HG03097 (cell line): ENCODE measurements around the gene ZYX.
"Not testable (repeated sequence)": the region's sequence is repeated elsewhere in the genome, so short reads cannot be mapped to it uniquely, and the experiment has no call there.

ENCODE experiments used
- ATAC-seq: cut with Tn5 transposase; IDR thresholded peaks from one replicate; pipeline ENCODE4 v1.9.1; 2021; ENCODE audit not compliant: unreplicated experiment, low FRiP score

The ZYX gene

DNA sequence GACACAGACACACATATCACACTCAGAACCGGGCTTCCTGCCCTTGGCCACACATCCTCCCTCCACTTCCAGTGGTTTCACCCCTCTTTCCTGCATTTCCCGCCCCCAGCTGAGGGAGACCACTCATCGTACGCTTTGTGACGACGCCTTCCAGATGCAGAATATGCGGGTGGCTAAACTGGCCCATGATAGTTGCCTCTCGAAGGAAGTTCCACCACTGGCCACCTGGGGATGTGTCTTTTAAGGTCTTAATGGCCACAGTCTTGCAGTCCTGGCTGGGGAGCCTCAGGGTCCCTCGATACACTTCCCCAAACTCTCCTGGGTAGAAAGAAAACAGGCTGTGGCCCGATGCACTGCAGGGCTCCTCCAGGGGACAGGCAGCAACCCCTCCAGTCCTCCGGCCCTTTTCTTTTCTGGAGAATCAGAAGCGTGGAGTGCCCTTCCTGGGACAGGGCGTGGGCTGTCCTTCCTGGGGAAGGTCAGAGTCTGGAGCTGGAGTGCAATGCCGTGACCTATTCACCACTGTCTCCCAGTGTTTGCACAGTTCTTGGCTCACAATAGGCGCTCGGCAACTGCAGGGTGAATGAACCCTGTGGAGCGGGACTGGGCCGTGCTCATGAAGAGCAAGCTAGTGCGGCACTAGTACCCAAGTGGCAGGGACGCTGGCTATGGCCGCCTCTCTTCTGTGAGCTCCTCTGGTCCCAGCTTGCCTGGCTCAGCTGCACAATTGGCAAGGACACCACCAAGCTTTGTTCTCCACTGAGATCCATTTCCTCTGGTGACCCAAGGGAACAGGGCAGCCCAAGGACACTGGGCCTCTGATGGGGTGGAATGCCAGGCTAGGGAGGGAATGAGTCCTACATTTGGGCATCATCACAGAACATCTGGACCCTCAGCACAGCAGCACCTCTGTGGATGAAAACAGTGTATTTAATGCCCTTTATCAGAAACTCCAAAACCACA, 14.3 kb downstream of the ZYX start:
- ATAC-seq = no peak

DNA sequence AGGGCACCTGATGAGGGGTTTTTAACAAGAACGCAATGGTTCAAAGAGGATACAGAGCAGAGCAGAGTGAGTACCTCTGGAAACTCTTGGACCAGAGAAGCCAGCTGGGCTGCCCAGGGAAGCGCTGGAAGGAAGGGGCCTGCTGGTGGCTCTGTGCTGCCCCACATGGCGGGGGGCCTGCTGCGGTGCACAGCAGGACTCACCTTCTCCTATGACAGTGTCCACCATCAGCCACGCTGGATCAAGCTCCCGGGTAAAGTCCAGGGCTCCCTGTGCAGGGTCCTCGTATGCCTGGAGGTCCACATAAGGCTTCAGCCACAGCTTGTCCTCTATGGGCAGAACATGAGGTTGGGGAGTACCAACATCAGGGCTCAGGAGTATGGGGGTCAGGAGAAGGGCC, 15.0 kb downstream of the ZYX start:
- no peak for ATAC-seq

DNA sequence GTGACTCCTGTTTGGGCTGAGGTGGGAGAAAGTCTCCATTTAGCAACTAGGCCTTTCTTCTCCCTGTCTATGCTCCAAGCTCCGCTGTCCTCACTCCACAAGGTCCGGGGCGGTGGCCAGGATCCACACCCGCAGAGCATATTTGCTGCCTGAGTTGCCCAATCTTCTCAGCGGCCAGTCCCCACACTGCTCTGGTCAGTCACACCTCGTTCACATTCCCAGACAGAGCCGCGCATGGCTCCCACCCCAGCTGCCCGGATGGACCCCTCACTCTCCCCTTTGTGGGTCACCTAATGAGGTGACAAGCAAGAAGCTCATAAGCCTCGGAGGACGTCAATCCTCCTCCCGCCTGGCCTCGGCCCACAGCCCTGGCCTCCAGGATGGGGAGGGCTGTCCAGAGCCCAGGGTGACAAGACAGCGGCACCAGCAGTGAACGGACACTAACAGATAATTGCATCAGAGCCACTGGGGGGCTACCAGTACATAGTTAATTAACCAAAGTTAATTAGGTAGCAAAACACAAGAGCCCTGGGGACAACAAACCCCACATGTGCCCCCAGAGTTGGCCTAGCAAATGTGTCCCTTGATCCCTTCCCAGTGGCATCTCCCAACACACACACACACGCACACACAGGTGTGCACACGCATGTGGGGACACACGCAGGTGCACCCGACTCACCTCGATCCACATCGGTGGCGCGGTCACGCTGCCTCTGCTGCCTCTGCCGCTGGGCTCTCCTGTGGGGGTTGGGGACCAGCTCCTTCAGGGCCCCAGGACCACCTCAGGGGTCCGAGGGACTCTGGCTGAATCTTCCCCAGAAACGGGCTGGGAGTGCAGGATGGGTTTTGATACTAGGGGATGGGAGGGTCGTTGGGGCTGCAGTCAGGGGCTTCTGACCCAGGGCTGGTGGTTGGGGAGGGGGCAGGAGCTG, 15.7 kb downstream of the ZYX start:
- ATAC-seq = no peak

DNA sequence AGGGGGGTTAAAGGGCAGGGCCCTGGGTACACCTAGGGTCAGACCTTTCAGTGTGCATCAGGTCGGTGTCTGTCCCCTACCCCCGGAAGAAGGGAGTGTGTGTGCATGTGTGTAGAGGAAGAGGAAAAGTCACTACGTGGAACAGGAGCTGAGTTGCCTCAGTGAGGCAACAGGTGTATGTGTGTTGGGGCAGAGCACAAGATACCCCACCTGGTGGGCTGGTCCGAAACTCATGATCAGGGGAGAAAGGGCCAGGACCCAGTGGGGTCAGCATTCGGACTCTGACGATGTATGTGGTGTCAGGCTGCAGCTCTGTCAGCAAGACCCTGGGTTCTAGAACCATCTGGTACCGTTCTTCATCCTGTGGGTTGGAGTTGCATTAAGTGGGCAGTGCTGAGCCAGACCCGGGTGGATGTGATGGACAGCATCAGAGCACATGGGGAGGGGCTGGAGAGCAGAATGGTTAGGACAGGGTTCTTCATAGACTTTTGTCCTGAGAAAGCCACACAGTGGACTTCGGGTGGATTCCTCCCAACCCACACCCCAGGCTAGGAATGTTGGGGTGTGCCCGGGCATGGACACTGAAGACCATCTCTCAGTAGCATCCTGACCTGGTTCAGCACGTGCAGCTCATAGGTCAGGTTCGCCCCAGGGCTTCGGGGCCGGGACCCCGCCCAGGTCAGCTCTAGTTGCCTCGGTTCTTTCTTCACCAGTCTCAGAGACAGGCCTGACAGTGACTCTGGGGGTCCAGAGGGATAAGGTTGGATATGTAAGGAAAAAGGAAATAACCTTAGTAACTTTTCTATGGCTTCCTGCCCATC, 16.8 kb downstream of the ZYX start:
- no peak for ATAC-seq

DNA sequence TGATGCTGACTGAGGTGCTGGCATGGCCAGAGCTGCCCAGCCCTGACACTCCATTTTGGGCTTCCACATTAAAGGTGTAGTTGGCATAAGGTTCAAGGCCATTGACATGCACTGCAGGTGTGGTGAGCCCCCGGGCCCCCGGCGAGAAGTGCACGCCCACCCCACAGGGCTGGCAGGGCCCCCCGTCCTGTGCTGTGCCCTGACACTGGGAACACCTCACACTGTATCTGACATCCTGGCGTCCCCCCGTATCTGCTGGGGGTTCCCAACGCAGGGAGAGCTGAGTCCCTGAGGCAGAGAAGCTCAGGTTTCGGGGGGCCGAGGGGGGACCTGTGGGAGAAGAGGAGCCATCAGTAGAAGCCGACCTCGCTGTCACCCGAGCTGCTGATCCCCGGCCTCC, 17.5 kb downstream of the ZYX start:
- ATAC-seq = no peak

DNA sequence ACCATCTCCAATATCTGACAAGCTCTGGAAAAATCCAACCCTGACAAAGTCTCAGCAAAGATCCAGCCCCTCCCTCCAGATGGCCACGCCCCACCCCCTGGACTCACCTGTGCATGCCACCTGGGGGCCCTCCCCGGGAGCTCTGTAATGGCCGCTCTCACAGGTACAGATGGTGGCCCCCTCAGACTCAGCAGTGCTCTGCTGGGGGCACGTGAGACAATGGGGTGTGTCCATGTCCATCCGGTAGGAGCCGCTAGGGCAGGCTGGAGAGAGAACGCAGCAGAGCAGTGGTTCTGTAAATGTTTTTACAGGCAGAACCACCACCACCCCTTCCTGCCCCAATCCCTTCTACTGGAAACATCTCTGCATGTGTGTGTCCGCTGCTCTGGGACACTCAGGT, 18.0 kb downstream of the ZYX start:
- no peak for ATAC-seq

DNA sequence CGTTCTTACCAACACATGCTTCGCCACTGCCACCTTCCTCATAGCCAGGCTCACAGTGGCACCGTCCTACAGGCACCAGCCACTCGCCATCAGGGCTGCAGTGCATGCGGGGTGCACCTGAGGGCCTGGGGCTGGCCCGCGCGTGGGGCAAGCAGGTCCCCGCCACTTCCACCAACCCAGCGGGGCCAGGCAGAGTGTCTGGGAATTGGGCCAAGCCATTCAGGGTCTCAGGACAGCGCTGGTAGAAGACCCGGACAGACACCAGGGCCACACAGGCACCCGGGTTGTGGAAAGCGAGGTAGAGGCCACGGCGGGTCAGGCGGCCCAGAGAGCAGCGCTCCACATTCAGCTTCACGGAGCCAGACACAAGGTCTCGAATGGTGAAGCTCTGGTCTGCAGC, 18.5 kb downstream of the ZYX start:
- no peak for ATAC-seq

DNA sequence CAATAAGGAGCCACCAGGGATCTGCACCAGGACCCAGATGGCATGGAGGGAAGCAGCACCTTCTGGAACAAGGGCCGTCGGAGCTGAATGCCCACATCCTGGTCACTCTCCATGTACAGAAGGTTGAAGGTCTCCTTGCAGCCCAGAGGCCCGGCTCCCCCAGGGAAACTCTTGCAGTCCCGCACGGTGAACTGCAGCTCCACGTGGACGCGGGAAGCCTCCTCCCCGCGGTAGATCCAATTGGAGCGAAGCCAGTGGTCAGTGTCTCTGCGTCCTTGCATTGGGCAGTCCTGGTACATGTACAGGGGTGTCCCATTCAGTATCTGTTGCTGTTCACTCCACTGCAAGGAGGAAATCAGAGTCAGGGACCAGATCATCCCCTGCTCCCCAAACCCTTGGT, 20.1 kb downstream of the ZYX start:
- no peak for ATAC-seq

DNA sequence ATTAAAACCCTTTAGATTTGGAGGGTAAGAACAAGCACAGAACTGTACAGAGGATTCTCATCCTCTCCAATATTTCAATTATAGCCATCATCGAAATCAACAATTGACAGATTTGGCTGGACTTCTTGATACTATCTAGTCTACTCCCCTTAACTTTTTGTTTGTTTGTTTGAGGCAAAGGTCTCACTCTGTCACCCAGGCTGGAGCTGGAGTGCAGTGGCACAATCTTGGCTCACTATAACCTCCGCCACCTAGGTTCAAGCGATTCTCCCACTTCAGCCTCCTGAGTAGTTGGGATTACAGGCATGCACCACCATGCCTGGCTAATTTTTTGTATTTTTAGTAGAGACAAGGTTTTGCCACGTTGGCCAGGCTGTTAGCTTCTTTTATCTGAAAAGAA, 21.1 kb downstream of the ZYX start:
- not testable (repeated sequence) for ATAC-seq

DNA sequence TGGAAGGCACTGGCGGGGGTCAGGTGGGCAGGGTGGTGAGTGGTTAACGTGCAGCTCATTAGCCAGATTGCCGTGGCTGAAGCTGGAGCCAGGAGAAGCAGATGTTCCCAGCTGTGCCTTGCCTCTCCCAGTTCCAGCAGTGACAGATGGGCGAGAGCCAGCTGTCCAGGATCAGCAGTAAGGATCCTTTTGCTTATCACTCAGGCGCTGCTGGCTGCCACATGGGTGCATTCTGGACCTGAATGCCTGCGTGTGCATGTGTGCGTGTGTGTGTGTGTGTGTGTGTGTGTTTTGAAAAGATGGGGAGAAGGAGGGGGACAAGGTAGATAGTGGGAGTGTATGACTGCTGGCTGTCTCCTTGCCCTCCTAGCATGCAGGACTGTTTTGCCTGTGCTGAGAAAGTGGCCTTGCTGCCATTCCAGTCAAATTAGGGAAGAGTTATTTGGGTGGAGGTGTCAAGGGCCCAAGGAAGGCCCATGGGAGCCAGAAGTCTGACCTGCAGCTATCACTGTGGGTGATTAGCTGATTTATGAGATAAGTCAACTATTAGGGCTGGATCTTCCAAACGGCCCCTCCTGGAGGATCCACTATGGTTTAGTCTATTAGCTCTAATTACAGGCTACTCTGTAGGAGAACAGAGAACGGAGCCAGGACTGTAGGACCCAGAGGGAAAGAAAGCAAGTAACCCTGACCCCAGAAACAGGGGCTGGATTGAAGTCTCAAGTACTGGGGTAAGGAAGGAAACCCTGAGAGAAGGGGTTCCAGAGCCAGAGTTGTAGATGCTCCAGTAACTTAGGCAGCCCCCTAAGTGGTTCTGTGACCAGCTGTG, 24.2 kb downstream of the ZYX start:
- ATAC-seq = no peak

DNA sequence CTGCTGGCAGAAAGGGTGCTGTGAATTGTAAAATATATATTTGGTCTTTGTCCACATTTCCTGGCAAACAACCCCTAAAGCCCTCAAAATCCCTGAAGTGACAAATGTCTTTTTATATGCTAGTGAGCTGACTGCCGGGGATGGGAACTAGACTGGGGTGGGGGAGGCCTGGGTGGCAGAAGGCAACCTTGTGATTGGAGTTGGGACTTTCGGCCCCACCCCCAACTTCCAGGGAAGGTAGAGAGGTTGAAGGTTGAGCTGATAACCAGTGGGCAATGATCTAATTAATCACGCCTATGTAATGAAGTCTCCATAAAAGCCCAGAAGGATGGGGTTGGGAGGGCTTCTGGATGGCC, 24.8 kb downstream of the ZYX start:
- ATAC-seq = no peak

DNA sequence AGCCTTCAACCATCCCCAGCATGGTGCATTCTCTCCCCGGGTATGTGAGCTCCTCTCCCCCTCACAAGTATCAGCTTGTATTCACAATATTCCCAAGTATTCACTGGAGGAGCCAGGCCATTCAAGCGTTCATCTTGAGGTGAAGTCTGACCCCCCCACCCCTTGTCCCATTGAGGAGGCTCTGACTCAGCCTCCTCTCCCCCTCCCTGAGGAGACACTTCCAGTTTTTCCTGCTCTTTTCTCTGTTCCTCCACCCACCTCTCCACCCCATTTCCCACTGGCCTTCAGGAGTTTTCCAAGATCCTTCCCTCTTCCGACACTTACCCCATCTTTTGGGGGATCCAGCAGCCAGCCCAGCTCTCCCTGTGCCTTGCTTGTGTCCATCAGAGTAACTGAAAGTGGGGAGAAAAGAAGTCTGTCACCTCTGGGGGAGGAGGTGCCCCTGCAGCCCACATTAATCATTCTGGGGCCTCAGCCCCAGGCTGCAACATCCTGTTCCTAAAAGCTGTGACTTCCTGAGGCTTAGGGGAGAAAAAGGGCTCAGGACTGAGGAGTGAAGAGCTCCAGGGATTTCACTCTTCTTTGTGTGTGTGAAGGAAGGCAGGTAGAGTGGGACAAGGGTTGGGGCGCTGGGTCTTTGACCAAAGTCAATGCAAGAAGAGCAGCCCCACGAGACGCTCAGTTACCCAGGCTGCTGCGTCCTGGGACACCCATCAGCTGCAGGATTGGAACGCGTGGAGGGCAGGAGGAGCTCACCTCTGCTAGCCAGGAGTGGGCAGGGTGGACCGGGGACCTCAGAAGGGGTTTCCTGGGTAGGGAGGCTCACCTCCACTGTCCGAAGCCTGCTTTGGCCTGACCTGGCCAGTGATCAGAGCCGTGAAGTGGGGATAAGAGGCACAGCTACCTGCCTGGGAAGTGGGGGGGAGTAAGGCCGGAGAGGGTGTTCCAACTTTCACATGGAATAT, 26.4 kb downstream of the ZYX start:
- no peak for ATAC-seq

DNA sequence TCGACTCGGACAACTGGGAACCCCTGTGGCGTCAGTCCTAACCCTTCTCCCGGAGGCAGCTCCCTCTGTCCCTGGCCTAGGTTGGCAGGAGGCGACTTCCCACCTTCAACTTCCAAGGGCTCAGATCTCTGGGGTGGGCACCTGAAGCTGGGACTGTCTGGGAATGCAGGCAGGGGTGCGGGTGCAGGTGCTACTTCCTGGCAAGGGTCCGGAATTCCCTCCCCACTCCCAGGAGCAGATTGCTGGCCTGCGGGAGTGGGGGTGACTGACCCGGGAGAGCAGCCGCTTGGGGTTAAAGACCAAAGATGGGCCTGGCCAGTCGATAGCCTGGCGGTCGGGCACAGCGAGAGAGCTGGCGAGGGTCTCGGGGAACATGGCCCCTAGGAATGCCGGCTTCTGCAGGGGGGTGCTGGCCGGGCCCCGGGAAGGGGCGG, 27.1 kb downstream of the ZYX start:
- no peak for ATAC-seq

DNA sequence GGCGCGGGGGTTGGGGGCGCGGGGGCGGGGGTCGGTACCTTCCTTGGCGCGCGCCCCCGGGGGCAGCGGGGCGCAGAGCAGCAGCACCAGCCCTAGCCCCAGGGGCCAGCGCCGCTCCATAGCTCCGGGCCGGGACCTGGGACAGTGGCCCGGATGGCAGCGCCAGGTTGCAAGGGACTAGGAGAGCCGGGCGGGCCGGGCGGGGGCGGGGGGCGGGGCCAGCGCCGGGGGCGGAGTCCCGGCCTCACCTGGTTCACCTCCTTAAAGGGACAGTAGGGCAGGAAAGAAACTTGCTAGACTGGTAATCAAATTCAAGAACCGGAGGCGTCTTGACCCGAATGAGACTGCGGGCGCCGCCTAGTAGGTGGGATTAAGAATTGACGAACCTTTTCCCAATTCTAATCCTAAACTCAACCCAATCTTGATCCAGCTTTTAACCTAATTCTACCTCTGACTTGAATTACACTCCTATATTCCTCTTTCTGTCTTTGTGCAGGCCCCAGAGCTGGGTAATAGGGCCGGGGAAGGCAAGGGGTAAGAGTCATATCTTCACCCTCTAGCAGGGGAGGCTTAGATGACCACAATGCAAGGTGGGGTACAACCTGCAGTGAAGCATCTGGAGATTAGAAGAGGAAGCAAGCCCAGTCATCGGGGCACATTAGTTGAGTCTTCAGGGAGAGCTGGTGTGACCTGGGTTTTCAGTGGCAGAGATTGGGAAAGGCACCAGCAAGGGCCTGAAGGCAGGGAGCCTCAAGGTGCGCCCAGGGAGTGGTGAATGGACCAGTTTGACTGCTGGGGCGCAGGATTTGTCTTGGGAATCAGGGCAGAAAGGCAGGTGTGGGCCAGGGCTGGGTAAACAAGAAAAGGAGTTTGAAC, 27.8 kb downstream of the ZYX start, which contains the start of gene EPHA1:
Gene EPHA1 (minus strand): TSS at position 171 of the 876 bp plus-strand sequence. CDS start 51 bp downstream, at position 120.
- no peak for ATAC-seq

DNA sequence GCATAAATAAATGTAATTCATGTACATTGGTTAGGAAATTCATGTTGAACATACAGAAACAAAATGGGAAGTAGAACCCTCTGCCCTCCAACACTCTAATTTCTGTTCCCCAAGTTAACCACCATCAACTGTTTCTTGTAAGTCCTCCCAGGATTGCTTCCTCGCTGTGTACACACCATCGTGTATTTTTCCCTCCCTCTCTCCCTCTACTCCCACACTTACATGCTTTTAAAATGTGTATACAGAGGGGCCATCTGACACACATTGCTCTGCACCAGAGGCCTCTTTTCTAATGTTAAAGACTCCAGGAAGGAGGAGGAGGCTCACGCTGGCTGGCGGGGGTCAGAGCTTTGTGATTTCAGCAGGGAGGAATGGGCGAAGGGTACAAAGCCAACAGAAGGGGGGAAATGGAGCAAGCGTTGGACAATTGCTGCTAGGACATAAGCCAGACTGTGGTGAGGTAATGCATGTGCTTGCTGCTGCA, 29.4 kb downstream of the ZYX start:
- no peak for ATAC-seq

DNA sequence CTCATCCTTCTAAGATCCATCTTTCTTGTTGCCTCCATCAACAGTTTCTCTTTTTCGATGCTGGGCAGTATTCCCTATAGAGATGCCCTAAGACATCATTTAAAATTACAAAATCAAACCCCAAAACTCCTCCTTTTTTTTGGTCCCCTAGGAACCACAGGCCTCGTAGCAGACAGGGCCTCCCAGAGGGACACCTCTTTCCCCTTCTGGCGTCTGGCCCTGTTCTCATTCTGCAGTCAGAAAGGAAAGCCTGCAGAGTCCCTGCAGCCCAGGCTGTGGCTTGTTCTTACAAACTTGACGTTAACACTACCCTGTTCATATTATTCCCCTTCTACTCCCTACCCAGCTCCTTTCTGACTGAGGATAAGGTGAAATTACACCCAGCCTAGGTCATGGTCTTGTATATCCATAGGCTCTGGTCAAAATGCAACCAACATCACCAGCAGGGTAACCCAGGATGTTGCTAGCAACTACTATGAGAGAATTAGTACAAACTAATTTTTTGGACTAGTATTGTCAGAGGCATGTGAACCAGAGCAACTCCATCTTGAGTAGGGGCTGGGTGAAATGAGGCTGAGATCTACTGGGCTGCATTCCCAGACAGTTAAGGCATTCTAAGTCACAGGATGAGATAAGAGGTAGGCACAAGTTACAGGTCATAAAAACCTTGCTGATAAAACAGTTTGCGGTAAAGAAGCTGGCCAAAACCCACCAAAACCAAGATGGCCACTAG, 31.0 kb downstream of the ZYX start:
- no peak for ATAC-seq

DNA sequence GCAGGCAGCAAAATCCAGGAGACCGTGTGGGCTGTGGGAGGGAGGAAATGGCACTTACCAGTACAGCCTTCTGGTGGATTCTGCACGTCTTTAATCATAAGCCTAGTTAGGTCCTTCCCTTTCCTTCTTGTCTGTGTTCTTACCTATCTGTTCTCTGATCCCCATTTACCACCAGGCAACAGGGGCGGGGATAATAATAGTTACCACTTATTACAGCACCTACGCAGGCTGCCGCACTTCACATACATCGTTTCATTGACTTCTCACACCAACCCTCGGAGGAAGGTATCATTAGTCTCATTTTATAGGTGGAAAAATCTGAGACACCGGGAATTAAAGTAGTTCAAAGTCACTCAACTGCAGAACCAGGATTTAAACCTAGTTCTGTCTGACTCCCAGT, 32.0 kb downstream of the ZYX start:
- ATAC-seq = no peak
